SJCRH30 (cell line): Measurements from ENCODE around the gene NRSN2. TPM values are rescaled to one million over a fixed set of nuclear protein-coding genes. Genes with fewer than 3 reads are reported as not detected.
A peak's percentile ranks its signal among the peaks of the same experiment; 100 is the strongest.

Experiments
- DNase-seq, 2 experiments: peaks; one replicate each; pipeline ENCODE4 v3.0.0-alpha.2; 2015 to 2020
- H3K27ac ChIP-seq: fragments of 250-450 bp; sonication (Bioruptor Pico); 2 replicates; pipeline ENCODE4 v1.5.1; 2020; ENCODE audit warnings: mild to moderate bottlenecking, moderate library complexity
- H3K27me3 ChIP-seq: fragments of 250-450 bp; sonication (Bioruptor Pico); 2 replicates; pipeline ENCODE4 v1.5.1; 2020; ENCODE audit warnings: mild to moderate bottlenecking, moderate library complexity
- H3K36me3 ChIP-seq: fragments of 250-450 bp; sonication (Bioruptor Pico); 2 replicates; pipeline ENCODE4 v1.5.1; 2020; ENCODE audit warnings: mild to moderate bottlenecking, moderate library complexity
- H3K4me1 ChIP-seq: fragments of 250-450 bp; sonication (Bioruptor Pico); 2 replicates; pipeline ENCODE4 v1.5.1; 2020; ENCODE audit warnings: mild to moderate bottlenecking, moderate library complexity
- H3K4me3 ChIP-seq: fragments of 250-450 bp; sonication (Bioruptor Pico); 2 replicates; pipeline ENCODE4 v1.5.1; 2020; ENCODE audit warnings: mild to moderate bottlenecking, moderate library complexity
- H3K9me3 ChIP-seq: fragments of 250-450 bp; sonication (Bioruptor Pico); replicated peaks from 2 replicates; pipeline ENCODE4 v1.5.1; 2020; ENCODE audit warnings: mild to moderate bottlenecking, moderate library complexity
- total RNA-seq: library from RNA; depleted of rRNA; stranded (reverse); fragments of >200 nt; shearing (Covaris generic); gene quantifications from 2 replicates; pipeline ENCODE4 v1.2.3, GENCODE V29; 2014

NRSN2 gene
- total RNA-seq, 1 experiment from 2014 or later: 14.9 TPM

DNA sequence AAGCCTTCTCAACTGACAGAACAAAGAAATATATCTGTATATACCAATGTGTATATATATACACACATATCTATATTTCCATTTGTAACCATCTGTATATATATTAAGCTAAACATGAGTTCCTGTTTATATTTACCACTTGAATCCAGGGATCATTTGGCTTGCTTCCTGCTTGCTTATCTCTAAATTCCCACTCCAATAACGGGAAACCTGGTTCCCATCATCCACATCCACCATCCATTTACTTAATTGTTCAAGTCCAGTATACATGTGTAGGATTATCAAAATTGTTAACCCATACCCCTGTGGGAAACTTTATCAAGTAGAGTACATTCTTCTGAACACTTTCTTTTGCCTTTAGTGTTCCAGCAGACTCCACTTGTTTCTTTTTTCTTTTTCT is 34.0 kb upstream of the NRSN2 start:
- Histone ChIP-seq H3K27me3 (no peaks in the 10 kb centered on the region), H3K4me3 (no peak overlapping the region), H3K9me3 (no peaks in the 10 kb centered on the region), H3K27ac (no peak overlapping the region), H3K36me3 (no peaks in the 10 kb centered on the region), H3K4me1 (peaks cover 6% of the 10 kb centered on the region)
- no peak for DNase-seq

DNA sequence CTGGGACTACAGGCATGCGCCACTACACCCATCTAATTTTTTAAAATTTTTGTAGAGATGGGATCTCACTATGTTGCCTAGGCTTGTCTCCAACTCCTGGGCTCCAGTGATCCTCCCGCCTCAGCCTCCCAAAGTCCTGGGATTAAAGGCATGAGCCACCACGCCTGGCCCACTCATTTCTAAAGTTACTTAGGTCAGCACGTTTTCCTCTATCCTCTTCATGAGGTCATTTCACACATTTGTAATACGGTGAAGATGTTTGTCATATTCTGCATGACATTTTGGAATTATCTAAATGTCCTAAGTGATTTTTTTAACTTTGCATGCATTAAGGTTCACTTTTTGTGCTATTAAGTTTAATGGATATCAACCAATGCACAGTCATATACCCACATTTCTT is 33.5 kb upstream of the NRSN2 start:
- Histone ChIP-seq H3K27ac (no peak overlapping the region), H3K4me3 (no peak overlapping the region), H3K36me3 (no peaks in the 10 kb centered on the region), H3K4me1 (peaks cover 5% of the 10 kb centered on the region), H3K27me3 (no peaks in the 10 kb centered on the region), H3K9me3 (no peaks in the 10 kb centered on the region)
- DNase-seq: no peak

DNA sequence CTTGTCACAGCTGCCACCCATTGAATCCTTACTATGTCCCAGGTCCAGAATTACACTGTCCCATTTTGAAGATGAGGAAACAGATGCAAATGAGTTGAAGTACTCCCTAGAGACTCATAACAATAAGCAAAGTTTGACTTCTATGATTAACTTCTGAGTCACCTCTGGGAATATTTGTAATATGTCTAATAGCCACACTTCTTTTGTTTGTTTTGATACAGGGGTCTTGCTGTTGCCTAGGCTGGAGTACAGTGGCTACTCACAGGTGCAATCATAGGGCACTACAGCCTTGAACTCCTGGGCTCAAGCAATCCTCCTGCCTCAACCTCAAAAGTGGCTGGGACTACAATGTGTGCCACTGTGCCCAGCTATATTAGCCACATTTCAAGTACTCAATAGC is 33.0 kb upstream of the NRSN2 start:
- H3K36me3 ChIP-seq: no peaks in the 10 kb centered on the region
- no peak for DNase-seq
- H3K9me3 ChIP-seq: no peaks in the 10 kb centered on the region
- no peaks in the 10 kb centered on the region for H3K27me3 ChIP-seq
- H3K4me1 ChIP-seq: peaks cover 3% of the 10 kb centered on the region; the same call in 1 of the 2 replicates
- H3K4me3 ChIP-seq: no peak overlapping the region
- H3K27ac ChIP-seq: no peak overlapping the region

DNA sequence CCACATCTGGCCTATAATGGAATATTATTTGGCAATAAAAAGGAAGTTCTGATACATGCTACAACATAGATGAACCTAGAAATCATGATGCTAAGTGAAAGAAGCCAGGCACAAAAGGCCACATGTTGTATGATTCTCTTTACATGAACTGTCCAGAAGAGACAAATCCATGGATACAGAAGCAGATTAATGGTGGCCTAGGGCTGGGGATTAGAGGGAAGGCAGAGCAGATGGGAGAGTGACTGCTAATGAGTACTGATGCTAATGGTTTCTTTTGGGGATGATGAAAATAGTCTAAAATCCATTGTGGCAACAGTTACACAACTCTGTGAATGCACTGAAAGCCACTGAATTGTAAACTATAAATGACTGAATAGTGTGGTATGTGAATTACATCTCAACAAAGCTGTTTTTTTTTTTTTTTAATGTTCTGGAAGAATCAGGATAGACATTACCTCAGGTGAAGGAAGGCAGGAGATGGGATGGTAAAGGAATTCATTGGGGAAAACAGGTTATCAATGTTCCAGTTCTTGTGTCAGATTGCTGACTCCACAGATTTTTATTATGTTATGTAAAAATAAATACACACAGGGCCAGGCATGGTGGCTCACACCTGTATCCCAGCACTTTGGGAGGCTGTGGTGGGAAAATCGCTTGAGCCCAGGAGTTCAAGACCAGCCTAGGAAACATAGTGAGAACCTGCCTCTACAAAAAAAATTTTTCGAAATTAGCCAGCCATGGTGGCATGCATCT is 30.4 kb upstream of the NRSN2 start:
- DNase-seq: no peak
- no peak overlapping the region for H3K27ac ChIP-seq

DNA sequence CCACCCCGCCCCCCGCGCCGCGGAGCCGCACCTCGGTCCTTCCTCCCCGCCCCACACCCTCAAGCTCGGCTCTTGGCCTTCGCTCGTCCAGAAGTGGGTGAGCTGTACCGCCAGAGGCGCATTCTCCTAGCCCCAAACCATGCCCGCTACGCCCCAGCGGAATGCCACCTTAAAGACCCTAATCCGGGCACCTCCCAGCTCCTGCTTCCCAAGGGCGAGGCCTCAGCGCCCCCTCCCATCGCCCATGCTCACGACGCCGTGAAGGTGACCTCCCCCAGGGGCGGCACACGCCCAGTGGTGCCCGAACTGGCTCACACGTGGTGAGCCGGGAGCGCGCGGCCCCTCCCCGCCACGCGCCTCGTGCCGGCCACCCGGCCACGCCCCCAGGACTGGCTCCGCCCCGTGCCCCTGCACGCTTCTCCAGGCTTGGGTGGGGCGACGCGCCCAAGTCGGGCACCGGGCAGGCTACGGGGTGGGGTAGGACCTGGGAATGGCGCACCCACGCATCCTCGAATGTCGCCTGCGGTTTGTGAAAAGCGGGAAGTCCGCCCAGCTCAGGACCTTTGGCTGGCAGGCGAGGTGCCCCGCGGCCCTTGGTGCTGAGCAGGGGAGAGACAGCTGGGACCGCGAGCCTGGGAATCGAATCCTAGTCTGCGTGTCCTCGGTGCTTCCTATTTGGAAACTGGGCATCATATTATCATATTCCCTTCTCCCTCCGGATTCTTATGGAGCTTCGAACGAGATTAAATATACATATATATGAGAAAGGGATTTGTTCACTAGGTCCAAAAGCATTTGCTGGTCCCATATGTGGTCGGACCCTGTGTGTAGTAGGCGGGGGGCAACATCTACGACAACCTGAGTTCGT is 22.5 kb upstream of the NRSN2 start:
- DNase-seq: peak; percentile 92
- Histone ChIP-seq H3K4me1 (peaks cover 4% of the 10 kb centered on the region; the same call in 1 of the 2 replicates), H3K27ac (peak overlapping the region; percentile 79), H3K27me3 (no peaks in the 10 kb centered on the region), H3K4me3 (peak overlapping the region; percentile 77), H3K9me3 (no peaks in the 10 kb centered on the region), H3K36me3 (no peaks in the 10 kb centered on the region)

More for the DNA sequence above, 30.4 kb upstream of the NRSN2 start:
- no peaks in the 10 kb centered on the region for H3K36me3 ChIP-seq
- no peak overlapping the region for H3K4me3 ChIP-seq
- H3K4me1 ChIP-seq: no peaks in the 10 kb centered on the region
- no peaks in the 10 kb centered on the region for H3K27me3 ChIP-seq
- H3K9me3 ChIP-seq: no peaks in the 10 kb centered on the region

DNA sequence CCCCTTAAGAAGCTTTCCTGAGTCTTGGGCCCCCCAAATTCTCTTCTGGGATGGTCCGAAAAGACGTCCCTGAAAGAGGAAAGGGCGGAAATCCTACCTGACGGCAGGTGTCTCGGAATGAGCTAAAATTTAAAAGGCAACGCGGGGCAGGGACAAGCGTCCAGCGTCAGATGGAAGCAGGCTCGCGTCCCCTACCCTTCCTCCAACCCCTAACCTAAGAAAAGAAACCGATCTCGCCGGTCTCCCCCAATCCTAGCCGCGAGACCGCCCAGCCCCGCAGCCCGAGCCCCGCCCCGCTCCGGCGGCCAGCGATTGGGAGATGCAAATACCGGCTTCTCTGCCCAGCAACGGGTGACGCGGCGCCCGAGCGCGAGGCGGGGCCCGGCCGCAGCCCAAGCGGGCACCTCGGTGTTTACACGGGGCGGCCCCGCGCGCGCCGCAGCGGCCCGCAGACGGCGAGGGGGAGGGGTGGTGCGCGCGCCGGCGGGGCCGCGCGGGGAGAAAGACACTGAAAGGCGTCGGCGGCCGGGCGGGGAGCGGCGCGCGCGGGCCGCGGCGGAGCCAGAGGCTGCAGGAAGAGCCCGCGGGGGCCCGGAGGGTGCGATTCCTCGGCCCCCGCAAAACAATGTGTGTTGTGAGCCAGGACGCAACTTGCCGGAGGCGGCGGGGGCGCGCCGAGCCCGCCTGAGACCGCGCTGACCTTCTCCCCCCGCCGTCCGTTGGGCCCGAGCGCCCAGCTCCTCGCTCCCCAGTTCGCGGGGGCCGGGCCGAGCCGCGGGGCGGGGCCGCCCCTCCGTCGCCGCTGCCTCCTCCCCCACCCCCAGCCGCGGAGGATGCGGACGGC is 21.6 kb upstream of the NRSN2 start, which contains the start of gene SOX12:
TSS of gene SOX12 (plus strand) at position 508 of the 844 bp plus-strand sequence. CDS start 373 bp downstream, outside the sequence.
- Histone ChIP-seq H3K27ac (peak within 1 kb of the TSS; percentile 79), H3K27me3 (no peaks in the 10 kb centered on the region), H3K36me3 (no peaks in the 10 kb centered on the region), H3K4me3 (peak within 1 kb of the TSS; percentile 77), H3K4me1 (peaks cover 13% of the 10 kb centered on the region), H3K9me3 (no peaks in the 10 kb centered on the region)
- peak; percentile 93 to 95 for DNase-seq

DNA sequence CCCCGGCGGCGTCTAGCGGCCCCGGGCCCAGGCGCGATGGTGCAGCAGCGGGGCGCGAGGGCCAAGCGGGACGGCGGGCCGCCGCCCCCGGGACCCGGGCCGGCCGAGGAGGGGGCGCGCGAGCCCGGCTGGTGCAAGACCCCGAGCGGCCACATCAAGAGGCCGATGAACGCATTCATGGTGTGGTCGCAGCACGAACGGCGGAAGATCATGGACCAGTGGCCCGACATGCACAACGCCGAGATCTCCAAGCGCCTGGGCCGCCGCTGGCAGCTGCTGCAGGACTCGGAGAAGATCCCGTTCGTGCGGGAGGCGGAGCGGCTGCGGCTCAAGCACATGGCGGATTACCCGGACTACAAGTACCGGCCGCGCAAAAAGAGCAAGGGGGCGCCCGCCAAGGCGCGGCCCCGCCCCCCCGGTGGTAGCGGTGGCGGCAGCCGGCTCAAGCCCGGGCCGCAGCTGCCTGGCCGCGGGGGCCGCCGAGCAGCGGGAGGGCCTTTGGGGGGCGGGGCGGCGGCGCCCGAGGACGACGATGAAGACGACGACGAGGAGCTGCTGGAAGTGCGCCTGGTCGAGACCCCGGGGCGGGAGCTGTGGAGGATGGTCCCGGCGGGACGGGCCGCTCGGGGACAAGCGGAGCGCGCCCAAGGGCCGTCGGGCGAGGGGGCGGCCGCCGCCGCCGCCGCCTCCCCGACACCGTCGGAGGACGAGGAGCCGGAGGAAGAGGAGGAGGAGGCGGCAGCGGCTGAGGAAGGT is 20.8 kb upstream of the NRSN2 start:
- DNase-seq: peak; percentile 75 to 76
- no peaks in the 10 kb centered on the region for H3K9me3 ChIP-seq
- H3K36me3 ChIP-seq: no peaks in the 10 kb centered on the region
- peaks cover 14% of the 10 kb centered on the region for H3K4me1 ChIP-seq
- H3K27me3 ChIP-seq: no peaks in the 10 kb centered on the region
- H3K27ac ChIP-seq: peak overlapping the region; percentile 75
- H3K4me3 ChIP-seq: peak overlapping the region; percentile 77

DNA sequence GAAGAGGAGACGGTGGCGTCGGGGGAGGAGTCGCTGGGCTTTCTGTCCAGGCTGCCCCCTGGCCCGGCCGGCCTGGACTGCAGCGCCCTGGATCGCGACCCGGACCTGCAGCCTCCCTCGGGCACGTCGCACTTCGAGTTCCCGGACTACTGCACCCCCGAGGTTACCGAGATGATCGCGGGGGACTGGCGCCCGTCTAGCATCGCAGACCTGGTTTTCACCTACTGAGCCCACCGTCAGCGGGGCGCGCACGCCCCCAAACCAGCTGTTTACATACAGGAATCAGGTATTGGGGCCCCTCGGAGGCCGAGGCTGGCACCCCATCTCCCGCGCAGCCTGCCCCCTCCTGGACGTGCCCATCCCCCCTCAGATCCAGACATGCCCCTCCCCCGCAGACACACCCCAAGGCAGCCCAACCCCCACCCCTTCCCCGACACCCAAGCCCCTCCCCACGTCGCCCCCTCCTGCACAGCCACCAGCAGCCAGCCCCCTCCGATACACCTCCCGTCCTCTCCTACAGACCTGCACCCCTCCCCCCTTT is 20.2 kb upstream of the NRSN2 start:
- no peaks in the 10 kb centered on the region for H3K27me3 ChIP-seq
- no peak for DNase-seq
- peak overlapping the region; percentile 77 for H3K4me3 ChIP-seq
- peak overlapping the region; percentile 75 for H3K27ac ChIP-seq
- no peaks in the 10 kb centered on the region for H3K9me3 ChIP-seq
- no peaks in the 10 kb centered on the region for H3K36me3 ChIP-seq
- H3K4me1 ChIP-seq: peaks cover 14% of the 10 kb centered on the region

DNA sequence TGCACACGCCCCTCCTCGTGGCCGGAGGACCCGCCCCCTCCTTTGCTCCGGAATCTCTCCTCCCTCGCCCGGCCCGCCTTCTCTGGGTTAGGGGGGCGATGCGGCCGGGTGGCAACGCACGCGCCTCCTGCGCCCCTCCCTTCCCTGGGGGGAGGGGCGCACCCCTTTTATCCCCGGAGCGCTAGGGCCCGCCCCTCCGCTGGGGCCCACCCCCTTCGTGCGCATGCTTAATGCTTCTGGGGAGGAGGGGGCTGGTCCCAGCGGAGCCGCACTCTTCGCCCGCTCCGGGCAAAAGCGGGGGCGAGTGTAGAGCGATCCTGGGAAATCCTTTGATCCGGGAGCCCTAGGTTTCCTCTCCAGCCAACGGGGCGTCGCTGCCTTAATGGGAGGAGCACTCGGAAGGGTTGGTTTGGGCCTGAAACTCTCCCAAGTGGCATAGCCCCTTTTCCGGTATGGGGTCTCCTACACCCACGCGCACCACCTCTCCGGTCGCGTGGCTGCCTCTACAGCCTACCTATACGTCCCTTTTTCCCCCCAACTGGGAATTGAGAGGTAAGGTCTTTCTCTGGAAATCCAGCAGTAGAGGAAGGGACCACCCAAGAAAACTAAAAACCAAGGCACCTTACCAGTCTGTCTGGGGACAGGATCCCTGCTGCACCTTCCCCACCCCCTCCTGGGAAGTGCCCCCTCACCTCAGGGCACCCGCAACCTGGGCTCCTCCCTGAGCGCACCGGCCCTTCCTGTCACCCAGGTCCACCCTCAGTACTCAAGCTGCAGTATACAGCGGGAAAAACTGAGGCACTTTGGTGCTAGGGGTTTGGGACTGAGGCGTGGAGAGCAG is 19.5 kb upstream of the NRSN2 start:
- no peaks in the 10 kb centered on the region for H3K9me3 ChIP-seq
- peak; percentile 95 for DNase-seq
- peak overlapping the region; percentile 5; the same call in 1 of the 2 replicates for H3K27ac ChIP-seq
- H3K4me1 ChIP-seq: peaks cover 14% of the 10 kb centered on the region
- peak overlapping the region; percentile 77 for H3K4me3 ChIP-seq
- no peaks in the 10 kb centered on the region for H3K36me3 ChIP-seq
- H3K27me3 ChIP-seq: no peaks in the 10 kb centered on the region

DNA sequence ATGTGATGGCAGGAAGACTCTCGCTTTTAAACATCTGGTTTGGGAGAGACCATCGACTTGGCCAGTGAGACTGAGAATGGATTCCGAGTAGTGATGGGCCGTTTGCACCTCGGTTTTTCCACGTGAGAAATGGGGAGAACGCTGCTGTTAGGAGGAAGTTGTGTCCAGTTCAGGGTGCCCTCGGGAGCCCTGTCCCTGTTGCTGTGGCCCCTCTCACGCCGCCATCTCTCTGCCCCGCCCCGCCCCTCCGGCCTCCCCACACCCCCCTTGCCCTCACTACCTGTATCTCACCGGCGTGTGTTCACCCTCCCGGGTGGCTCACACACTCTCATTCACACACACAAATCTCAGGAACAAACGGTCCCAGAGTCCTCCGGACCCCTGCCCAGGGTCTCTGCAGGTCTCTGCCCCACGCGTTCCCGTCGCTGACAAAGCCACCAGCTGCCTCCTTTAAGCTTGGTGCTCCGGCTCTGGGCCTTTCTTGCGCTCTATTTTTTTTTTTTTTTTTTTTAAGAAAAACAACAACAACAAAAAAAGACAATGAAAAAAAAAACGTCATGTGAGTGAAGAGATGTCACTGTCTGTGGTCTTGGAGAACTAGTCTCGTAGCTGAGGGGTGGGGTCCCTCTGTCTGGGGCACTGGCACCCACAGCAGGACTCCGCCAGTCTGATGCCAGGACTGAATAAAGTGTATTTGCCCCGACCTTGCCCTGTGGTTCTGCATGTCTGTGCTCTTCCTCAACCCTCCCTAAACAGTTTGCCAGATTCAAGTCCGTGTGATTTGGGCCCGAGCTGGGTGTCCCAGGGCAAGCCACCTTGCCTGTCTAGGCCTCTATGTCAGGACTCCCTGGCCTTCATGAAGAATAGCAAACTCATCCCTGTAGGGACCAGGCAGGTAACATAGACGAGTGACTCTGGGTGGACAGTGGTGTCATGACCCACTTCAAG is 18.6 kb upstream of the NRSN2 start:
- H3K9me3 ChIP-seq: no peaks in the 10 kb centered on the region
- DNase-seq: no peak
- no peaks in the 10 kb centered on the region for H3K36me3 ChIP-seq
- H3K4me3 ChIP-seq: peak overlapping the region; percentile 77
- H3K4me1 ChIP-seq: peaks cover 14% of the 10 kb centered on the region
- H3K27me3 ChIP-seq: no peaks in the 10 kb centered on the region
- no peak overlapping the region for H3K27ac ChIP-seq

DNA sequence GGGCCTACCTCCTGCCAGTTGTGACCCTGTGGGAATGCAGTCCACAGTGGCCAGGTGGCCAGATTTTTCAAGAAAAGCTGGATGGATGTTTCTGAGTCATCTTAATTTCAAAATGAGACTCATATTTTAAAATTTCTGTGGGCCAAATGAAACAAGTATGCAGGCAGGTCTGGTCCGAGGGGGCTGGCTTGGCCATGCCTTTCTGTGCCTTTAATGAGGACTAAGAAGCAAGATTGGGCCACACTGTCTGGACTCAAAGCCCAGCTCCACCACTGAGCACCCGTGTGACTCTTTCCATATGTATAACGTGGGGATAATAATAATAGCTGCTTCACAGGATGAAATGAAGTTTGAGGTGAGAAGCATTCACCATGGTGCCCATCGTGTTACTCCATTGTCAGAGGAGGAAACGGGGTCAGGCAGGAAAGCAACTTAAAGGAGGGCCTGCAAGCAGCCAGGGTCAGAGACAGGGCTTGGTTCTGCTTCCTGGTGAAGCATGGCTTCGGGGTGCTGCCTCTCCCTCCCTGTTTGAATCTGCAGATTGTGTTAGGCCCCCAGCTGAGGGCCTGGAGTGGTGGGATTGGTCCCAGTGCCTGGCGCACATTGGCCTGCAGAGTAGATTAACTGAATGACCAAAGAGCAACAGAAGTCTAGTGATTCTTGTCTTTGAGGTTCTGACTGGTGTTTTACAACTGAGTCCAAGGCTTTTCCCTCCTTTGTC is 17.8 kb upstream of the NRSN2 start:
- no peaks in the 10 kb centered on the region for H3K27me3 ChIP-seq
- no peaks in the 10 kb centered on the region for H3K9me3 ChIP-seq
- H3K4me3 ChIP-seq: no peak overlapping the region
- no peak for DNase-seq
- H3K27ac ChIP-seq: no peak overlapping the region
- H3K36me3 ChIP-seq: no peaks in the 10 kb centered on the region
- H3K4me1 ChIP-seq: peaks cover 14% of the 10 kb centered on the region

DNA sequence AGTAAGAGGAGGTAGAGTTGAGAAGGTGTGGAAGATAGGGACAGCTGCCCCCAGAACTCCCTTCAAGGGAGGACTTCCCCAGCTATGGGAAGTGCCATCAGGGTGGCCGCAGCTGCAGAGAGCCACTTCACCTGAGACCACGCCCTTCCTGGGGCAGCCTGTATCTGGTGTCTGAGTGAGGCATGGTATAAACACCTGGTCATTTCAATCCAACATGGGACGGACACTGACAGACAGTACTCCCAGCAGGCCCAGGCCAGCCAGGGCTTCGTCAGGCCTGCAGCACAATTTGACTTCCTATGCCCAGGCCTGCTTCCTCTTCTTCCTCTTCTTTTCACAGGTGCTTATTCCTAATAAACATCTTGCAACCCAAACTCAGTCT is 17.1 kb upstream of the NRSN2 start:
- DNase-seq: peak; percentile 49 to 66
- Histone ChIP-seq H3K4me3 (no peak overlapping the region), H3K4me1 (peaks cover 14% of the 10 kb centered on the region), H3K27ac (peak overlapping the region; percentile 1; the same call in 1 of the 2 replicates), H3K27me3 (no peaks in the 10 kb centered on the region), H3K9me3 (no peaks in the 10 kb centered on the region), H3K36me3 (no peaks in the 10 kb centered on the region)
